ENCODE measurements around the gene FSTL4.
"Not testable (repeated sequence)": the region's sequence is repeated elsewhere in the genome, so short reads cannot be mapped to it uniquely, and the experiment has no call there.

FSTL4 gene

GRCh38 chr5:133200256-133200655 lies 412.1 kb downstream of the FSTL4 start:
- H3K27ac Mint-ChIP-seq: no peak overlapping the region

DNA sequence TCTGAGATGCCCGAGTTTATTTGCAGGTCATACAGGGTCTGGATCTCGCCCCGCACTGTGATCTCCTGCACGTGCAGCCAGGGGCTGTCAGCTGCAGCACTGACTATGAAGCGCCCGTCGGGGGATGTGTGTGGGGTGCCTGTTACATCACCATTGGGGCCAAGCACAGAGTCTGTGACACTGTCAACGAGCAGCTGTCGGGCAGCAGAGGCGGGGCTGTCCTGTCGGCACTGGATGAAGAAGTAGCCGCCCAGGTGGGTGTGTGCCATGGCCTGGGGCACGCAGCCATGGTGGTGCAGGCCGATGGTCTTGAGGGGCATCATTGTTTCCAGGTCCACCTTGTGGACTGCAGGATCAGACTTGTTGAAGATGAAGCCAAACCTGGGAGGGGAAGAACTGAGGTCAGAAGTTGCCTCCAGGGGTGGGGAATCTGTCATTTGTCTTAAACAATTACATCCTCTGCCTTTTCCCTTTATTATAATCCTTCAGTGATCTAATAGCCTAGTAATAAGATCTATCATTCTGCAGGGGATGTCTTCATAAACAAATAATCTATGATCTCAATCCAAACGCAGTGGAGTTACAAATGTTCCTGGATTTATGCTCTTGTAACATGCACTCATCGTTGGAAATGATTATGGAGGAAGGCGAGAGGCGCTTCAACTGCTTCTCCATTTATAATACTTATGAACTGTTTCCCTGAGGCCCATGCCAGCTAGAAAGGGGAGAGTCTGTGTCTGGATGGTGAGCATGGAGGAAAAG lies 412.7 kb downstream of the FSTL4 start:
- ATAC-seq (replicated peaks): no peak

More at GRCh38 chr5:133200256-133200655, 412.1 kb downstream of the FSTL4 start:
- DNase-seq (no peak), ATAC-seq (replicated peaks) (no peak)
- Mint-ChIP-seq H3K4me1 (ENCODE audit: low read depth in 2 of 2) (no peaks in the 10 kb centered on the region), H3K9me3 (no peaks in the 10 kb centered on the region), H3K4me3 (no peak overlapping the region), H3K27me3 (peaks cover 51 to 82% of the 10 kb centered on the region in 2 donors), H3K36me3 (ENCODE audit: insufficient read depth) (no peaks in the 10 kb centered on the region)

DNA sequence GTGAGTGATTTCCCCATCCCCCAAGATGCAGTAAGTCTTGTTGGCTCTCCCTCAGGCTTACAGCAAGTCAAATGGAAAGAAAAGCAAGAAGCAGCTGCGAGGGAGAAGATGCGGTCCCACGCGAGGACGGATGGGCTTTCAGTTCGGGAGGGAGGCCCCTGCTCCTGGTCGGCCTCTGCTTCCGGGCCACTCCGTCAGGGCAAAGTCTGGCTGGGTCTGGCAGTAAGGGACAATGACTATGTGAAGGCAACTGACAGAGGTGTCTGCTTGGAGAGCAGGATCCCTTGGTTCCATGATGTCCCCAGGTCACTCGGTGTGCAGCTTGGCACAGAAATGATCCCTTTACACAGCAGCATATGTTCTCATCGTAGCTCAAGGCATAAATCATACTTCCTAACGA lies 413.8 kb downstream of the FSTL4 start:
- no peaks in the 10 kb centered on the region for H3K9me3 Mint-ChIP-seq
- peak overlapping the region in 1 of 2 donors; percentile 24 for H3K27ac Mint-ChIP-seq
- no peaks in the 10 kb centered on the region for H3K4me1 Mint-ChIP-seq (ENCODE audit: low read depth in 2 of 2)
- H3K36me3 Mint-ChIP-seq (ENCODE audit: insufficient read depth): no peaks in the 10 kb centered on the region
- DNase-seq (no peak), ATAC-seq (replicated peaks) (no peak)
- H3K27me3 Mint-ChIP-seq: peaks cover 63 to 92% of the 10 kb centered on the region in 2 donors
- H3K4me3 Mint-ChIP-seq: no peak overlapping the region

More for the DNA sequence above, 412.7 kb downstream of the FSTL4 start:
- H3K27ac Mint-ChIP-seq: no peak overlapping the region
- H3K27me3 Mint-ChIP-seq: peaks cover 57 to 88% of the 10 kb centered on the region in 2 donors
- H3K36me3 Mint-ChIP-seq (ENCODE audit: insufficient read depth): no peaks in the 10 kb centered on the region
- no peaks in the 10 kb centered on the region for H3K4me1 Mint-ChIP-seq (ENCODE audit: low read depth in 2 of 2)
- H3K4me3 Mint-ChIP-seq: no peak overlapping the region
- DNase-seq: no peak
- no peaks in the 10 kb centered on the region for H3K9me3 Mint-ChIP-seq

GRCh38 chr5:133196441-133197085 lies 415.8 kb downstream of the FSTL4 start:
- Mint-ChIP-seq H3K27ac (no peak overlapping the region), H3K4me3 (no peak overlapping the region), H3K27me3 (peaks cover 68 to 82% of the 10 kb centered on the region in 2 donors), H3K4me1 (ENCODE audit: low read depth in 2 of 2) (no peaks in the 10 kb centered on the region), H3K36me3 (ENCODE audit: insufficient read depth) (no peaks in the 10 kb centered on the region), H3K9me3 (no peaks in the 10 kb centered on the region)
- ATAC-seq (replicated peaks) (no peak), DNase-seq (no peak)

DNA sequence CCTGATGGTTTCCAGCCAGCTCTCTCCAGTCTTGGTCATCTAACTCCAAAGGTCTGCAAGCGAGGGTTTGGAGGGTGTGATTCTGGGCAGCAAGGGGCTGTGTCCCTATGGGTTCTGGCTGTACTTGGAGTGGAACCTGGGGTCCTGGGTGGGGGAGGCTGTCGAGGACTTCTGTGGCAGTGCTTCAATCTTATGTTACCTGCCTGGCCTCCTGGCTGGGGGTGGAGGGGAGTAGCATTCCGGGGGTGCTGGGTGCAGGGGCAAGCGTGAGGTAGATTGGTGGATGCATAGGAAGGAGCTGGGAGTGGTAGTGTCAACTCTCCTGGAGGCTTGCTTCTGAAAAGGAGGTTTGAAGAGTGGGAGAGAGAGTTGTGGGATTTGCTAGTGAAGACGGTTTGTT lies 417.1 kb downstream of the FSTL4 start:
- Mint-ChIP-seq H3K27ac (no peak overlapping the region), H3K9me3 (no peaks in the 10 kb centered on the region), H3K4me1 (ENCODE audit: low read depth in 2 of 2) (no peaks in the 10 kb centered on the region), H3K4me3 (no peak overlapping the region), H3K27me3 (peaks cover 60 to 76% of the 10 kb centered on the region in 2 donors), H3K36me3 (ENCODE audit: insufficient read depth) (no peaks in the 10 kb centered on the region)
- DNase-seq (no peak), ATAC-seq (replicated peaks) (no peak)

DNA sequence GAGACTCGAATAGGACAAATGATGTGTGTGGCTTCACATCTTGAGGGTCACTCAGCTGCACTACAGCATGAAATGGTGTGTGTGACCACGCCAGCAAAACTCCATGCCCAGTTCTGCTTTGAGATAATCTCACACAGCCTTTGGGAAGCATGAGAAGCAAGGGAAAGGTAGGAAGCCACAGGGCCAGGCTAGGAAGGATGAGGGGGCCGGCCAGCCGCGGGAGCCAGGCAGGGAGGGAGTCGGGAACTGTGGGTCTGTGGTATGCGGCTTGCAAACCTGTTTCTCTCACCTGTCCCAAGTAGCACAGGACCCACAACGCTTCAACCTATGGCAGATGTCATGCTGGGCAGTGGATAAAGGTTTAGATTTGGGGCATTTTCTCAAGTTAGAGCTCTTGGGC lies 418.5 kb downstream of the FSTL4 start:
- Mint-ChIP-seq H3K27ac (no peak overlapping the region), H3K4me1 (ENCODE audit: low read depth in 2 of 2) (no peaks in the 10 kb centered on the region), H3K4me3 (no peak overlapping the region), H3K9me3 (no peaks in the 10 kb centered on the region), H3K27me3 (peaks cover 55 to 69% of the 10 kb centered on the region in 2 donors), H3K36me3 (ENCODE audit: insufficient read depth) (no peaks in the 10 kb centered on the region)
- ATAC-seq (replicated peaks) (no peak), DNase-seq (no peak)

GRCh38 chr5:133192716-133193115 lies 419.6 kb downstream of the FSTL4 start:
- no peaks in the 10 kb centered on the region for H3K36me3 Mint-ChIP-seq (ENCODE audit: insufficient read depth)
- no peak for ATAC-seq (replicated peaks)
- no peaks in the 10 kb centered on the region for H3K9me3 Mint-ChIP-seq
- no peaks in the 10 kb centered on the region for H3K4me1 Mint-ChIP-seq (ENCODE audit: low read depth in 2 of 2)
- no peak overlapping the region for H3K27ac Mint-ChIP-seq
- H3K27me3 Mint-ChIP-seq: peaks cover 57 to 67% of the 10 kb centered on the region in 2 donors
- H3K4me3 Mint-ChIP-seq: no peak overlapping the region
- DNase-seq: no peak

DNA sequence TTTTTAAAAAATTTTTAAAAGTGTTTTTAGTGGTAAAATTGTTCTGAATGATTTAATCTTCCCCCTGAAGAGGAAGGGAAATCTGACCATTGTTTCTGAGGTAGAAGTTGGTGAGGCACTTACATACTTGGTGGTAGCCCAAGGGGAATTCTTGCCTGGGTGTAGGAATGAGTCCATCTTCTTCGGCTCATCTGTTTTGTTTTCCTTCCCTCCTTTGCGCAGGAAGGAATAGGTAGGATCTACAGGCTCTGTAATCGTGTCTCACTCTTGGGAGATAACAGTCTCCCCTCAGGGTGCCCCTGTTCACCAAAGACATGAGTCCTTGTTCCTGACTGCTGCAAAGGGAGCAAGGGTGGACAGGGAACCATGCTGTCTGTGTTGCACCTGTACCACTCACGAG lies 422.5 kb downstream of the FSTL4 start:
- H3K4me3 Mint-ChIP-seq: no peak overlapping the region
- no peak for ATAC-seq (replicated peaks)

GRCh38 chr5:133179405-133179804 lies 432.9 kb downstream of the FSTL4 start:
- no peak for DNase-seq
- no peak for ATAC-seq (replicated peaks)
- Mint-ChIP-seq H3K4me3 (no peak overlapping the region), H3K4me1 (ENCODE audit: low read depth in 2 of 2) (no peaks in the 10 kb centered on the region), H3K36me3 (ENCODE audit: insufficient read depth) (no peaks in the 10 kb centered on the region), H3K9me3 (no peaks in the 10 kb centered on the region), H3K27me3 (peaks cover 10 to 11% of the 10 kb centered on the region in 2 donors), H3K27ac (no peak overlapping the region)

More for the DNA sequence above, 422.5 kb downstream of the FSTL4 start:
- Mint-ChIP-seq H3K9me3 (no peaks in the 10 kb centered on the region), H3K27me3 (peaks cover 37 to 43% of the 10 kb centered on the region in 2 donors), H3K36me3 (ENCODE audit: insufficient read depth) (no peaks in the 10 kb centered on the region), H3K27ac (no peak overlapping the region), H3K4me1 (ENCODE audit: low read depth in 2 of 2) (no peaks in the 10 kb centered on the region)
- DNase-seq: no peak

DNA sequence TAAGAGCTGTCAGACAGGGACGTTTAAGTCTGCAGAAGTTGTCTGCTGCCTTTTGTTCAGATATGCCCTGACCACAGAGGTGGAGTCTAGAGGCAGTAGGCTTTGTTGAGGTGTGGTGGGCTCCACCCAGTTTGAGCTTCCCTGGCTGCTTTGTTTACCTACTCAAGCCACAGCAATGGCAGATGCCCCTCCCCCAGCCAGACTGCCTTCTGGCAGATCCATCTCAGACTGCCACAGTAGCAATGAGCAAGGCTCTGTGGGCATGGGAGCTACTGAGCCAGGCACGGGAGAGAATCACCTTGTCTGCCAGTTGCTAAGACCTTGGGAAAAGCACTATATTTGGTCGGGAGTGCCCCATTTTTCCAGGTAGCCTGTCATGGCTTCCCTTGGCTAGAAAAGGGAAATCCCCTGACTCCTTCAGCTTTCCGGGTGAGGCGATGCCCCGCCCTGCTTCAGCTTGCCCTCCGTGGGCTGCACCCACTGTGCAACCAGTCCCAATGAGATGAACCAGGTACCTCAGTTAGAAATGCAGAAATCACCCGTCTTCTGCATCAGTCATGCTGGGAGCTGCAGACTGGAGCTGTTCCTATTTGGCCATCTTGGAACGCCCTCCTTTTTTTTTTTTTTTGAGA lies 441.5 kb downstream of the FSTL4 start:
- H3K27ac Mint-ChIP-seq; H3K36me3 Mint-ChIP-seq (ENCODE audit: insufficient read depth); H3K9me3 Mint-ChIP-seq; H3K4me1 Mint-ChIP-seq (ENCODE audit: low read depth in 2 of 2): not testable (repeated sequence)
- DNase-seq (peak; percentile 14 to 23 (median 14)), ATAC-seq (replicated peaks) (peak; percentile 40)
- Mint-ChIP-seq H3K27me3 (peaks cover 39 to 60% of the 10 kb centered on the region in 2 donors), H3K4me3 (peak overlapping the region in 1 of 2 donors; percentile 40)

GRCh38 chr5:133164759-133165158 lies 447.6 kb downstream of the FSTL4 start:
- H3K9me3 Mint-ChIP-seq: peaks cover 0 to 3% of the 10 kb centered on the region in 2 donors
- no peaks in the 10 kb centered on the region for H3K36me3 Mint-ChIP-seq (ENCODE audit: insufficient read depth)
- no peak overlapping the region for H3K27ac Mint-ChIP-seq
- DNase-seq (no peak), ATAC-seq (replicated peaks) (no peak)
- peaks cover 34 to 36% of the 10 kb centered on the region in 2 donors for H3K27me3 Mint-ChIP-seq
- H3K4me1 Mint-ChIP-seq (ENCODE audit: low read depth in 2 of 2): no peaks in the 10 kb centered on the region
- no peak overlapping the region for H3K4me3 Mint-ChIP-seq

- H3K36me3 Mint-ChIP-seq (ENCODE audit: insufficient read depth): no peaks in the 10 kb centered on the region
- no peaks in the 10 kb centered on the region for H3K9me3 Mint-ChIP-seq
- H3K27ac Mint-ChIP-seq: no peak overlapping the region
- DNase-seq (no peak), ATAC-seq (replicated peaks) (no peak)
- H3K4me1 Mint-ChIP-seq (ENCODE audit: low read depth in 2 of 2): no peaks in the 10 kb centered on the region
- peaks cover 25 to 28% of the 10 kb centered on the region in 2 donors for H3K27me3 Mint-ChIP-seq
- no peak overlapping the region for H3K4me3 Mint-ChIP-seq
Measured at GRCh38 chr5:133163839-133164238, 448.5 kb downstream of the FSTL4 start.

GRCh38 chr5:133159543-133159942 lies 452.8 kb downstream of the FSTL4 start:
- no peaks in the 10 kb centered on the region for H3K9me3 Mint-ChIP-seq
- H3K36me3 Mint-ChIP-seq (ENCODE audit: insufficient read depth): no peaks in the 10 kb centered on the region
- no peak for ATAC-seq (replicated peaks)
- DNase-seq: no peak
- no peaks in the 10 kb centered on the region for H3K4me1 Mint-ChIP-seq (ENCODE audit: low read depth in 2 of 2)
- H3K27me3 Mint-ChIP-seq: peaks cover 6 to 9% of the 10 kb centered on the region in 2 donors
- no peak overlapping the region for H3K27ac Mint-ChIP-seq
- H3K4me3 Mint-ChIP-seq: no peak overlapping the region
